Measurements from ENCODE around the gene GAS6. TPM values are rescaled to one million over a fixed set of nuclear protein-coding genes. Genes with fewer than 3 reads are reported as not detected.

GAS6 gene
- total RNA-seq, 4 donors from 2014 or later, result 152 to 284 (median 169) TPM

DNA sequence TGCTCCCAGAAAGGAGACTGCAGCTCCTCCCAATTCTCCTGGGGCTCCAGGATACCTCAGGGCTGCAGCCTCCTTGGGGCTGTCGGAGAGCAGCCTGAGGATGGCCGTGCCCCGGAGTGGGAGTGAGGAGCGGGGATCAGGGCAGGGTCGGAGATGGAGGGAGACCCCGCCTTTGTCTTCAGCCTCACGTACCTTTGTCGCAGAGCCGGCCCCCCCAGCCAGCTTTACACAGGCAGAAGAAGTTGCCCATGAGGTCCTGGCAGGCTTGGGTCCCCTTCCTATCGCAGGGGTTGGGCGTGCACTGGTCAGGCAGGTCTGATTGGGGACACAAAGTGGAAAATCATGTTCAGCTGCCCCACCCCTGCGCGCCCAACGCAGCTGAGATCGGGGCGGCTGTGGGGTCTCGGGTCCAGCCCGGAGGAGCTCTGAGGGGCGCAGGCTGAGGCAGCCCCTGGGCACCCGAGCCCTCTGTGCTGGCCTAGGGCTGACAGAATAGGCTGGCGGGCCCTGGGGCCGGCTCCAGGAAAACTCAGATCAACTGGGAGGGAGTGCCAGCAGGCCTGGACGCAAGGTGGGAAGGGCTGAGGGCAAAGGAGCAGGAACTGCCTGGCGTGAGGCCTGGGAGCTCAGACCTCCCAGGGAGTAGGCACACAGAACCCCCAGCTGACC, 24.2 kb downstream of the GAS6 start:
- Histone ChIP-seq H3K27me3 (no peaks in the 10 kb centered on the region), H3K4me3 (no peak overlapping the region), H3K4me1 (peaks cover 41 to 46% (median 44%) of the 10 kb centered on the region in 4 donors), H3K27ac (peak overlapping the region; percentile 68 to 87 (median 84)), H3K36me3 (peaks cover 0 to 6% (median 0%) of the 10 kb centered on the region in 4 donors), H3K9me3 (no peaks in the 10 kb centered on the region)
- peak; percentile 81 for DNase-seq
- intact Hi-C loops (cut with DNase I; ENCODE audit: low total_unique reads), result no loop called here
- in situ Hi-C loops (cut with MboI; ENCODE audit: low pct_ligation_motif_present in 1 of 4, low pct_unique_long_range_greater_than_20kb in 1 of 4, low sequenced_read_pairs in 3 of 4), result no loop called here
- 62% methylated on average over 23 of the region's 24 CpGs; no CpG with 5 or more reads in 1 of the 2 donors for WGBS, 2 donors (ENCODE audit: low coverage in 1 of 2)
- TF ChIP-seq POLR2AphosphoS5 (IDR thresholded peaks at IDR 0.05) (peak in 1 of 3 donors; percentile 32), POLR2A (IDR thresholded peaks at IDR 0.05) (peak; percentile 39)
- TF ChIP-seq, protein P1, sequence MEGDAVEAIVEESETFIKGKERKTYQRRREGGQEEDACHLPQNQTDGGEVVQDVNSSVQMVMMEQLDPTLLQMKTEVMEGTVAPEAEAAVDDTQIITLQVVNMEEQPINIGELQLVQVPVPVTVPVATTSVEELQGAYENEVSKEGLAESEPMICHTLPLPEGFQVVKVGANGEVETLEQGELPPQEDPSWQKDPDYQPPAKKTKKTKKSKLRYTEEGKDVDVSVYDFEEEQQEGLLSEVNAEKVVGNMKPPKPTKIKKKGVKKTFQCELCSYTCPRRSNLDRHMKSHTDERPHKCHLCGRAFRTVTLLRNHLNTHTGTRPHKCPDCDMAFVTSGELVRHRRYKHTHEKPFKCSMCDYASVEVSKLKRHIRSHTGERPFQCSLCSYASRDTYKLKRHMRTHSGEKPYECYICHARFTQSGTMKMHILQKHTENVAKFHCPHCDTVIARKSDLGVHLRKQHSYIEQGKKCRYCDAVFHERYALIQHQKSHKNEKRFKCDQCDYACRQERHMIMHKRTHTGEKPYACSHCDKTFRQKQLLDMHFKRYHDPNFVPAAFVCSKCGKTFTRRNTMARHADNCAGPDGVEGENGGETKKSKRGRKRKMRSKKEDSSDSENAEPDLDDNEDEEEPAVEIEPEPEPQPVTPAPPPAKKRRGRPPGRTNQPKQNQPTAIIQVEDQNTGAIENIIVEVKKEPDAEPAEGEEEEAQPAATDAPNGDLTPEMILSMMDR (IDR thresholded peaks at IDR 0.05), result no peak

DNA sequence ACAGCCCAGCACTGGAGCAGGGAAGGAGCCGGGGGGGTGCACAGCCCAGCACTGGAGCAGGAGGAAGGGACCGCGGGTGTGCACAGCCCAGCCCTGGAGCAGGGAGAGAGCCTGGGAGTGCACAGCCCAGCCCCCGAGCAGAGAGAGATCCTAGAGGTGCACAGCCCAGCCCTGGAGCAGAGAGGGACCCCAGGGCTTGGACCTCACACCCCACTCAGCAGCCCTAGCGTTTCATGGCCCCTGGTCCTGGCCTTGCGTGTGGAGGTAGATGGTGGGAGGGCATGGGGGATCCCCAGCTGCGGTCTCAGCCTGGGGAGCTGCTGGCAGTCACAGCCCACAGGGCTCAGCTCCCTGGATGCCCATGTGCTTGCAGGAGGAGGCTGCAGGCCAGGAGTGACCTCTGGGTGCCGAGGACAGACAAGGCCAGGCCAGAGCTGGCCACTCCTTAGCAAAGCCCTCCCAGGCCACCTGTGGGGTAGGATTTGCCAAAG, 25.1 kb downstream of the GAS6 start:
- Histone ChIP-seq H3K4me3 (peak overlapping the region in 1 of 4 donors; percentile 11), H3K36me3 (peaks cover 0 to 8% (median 0%) of the 10 kb centered on the region in 4 donors)

DNA sequence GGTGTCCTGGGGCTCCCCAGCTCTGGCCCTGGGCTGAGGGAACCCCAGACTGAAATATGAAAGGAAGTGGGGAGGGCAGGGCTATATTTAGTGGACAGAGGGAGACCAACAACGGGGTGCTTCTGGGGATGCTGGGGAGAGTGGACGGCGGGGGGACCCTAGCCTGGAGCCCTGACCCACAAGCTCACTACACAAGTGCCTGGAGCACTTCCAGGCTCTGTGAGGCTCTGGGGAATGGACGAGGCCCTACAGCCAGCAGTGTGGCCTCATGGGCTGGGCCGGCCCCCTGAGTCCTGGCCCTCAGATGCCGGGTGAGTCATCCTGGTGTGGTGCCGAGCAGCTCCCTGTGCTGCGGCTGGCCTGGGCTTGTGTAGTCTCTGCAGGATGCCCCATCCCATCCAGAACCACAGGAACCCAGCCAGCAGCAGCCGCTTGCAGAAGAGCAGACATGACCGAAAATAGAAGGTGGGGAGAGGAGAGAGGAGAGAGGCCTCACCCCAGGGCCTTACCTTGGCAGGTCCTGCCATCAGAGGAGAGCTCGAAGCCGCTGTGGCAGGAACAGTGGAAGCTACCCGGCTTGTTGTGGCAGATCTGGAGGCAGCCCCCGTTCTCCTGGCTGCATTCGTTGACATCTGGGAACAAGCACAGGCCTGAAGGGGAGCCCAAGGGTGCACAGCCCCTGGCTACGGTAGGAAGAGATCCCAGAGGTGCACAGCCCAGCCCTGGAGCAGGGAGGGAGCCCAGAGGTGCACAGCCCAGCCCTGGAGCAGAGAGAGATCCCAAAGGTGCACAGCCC, 26.1 kb downstream of the GAS6 start:
- peak; percentile 84 for DNase-seq
- intact Hi-C loops (cut with DNase I; ENCODE audit: low total_unique reads), result no loop called here
- TF ChIP-seq POLR2AphosphoS5 (IDR thresholded peaks at IDR 0.05), result peak; percentile 43 to 51 (median 45)
- TF ChIP-seq, protein P1 (IDR thresholded peaks at IDR 0.05), result no peak
- H3K27ac ChIP-seq, result peak overlapping the region; percentile 68 to 87 (median 84)
- H3K4me1 ChIP-seq, result peaks cover 41 to 46% (median 44%) of the 10 kb centered on the region in 4 donors
- 30% methylated on average over 13 of the region's 16 CpGs; no CpG with 5 or more reads in 1 of the 2 donors for WGBS, 2 donors (ENCODE audit: low coverage in 1 of 2)
- in situ Hi-C loops (cut with MboI; ENCODE audit: low pct_ligation_motif_present in 1 of 4, low pct_unique_long_range_greater_than_20kb in 1 of 4, low sequenced_read_pairs in 3 of 4), result no loop called here
- no peaks in the 10 kb centered on the region for H3K9me3 ChIP-seq
- peak overlapping the region in 1 of 4 donors; percentile 11 for H3K4me3 ChIP-seq
- no peaks in the 10 kb centered on the region for H3K27me3 ChIP-seq
- peaks cover 0 to 8% (median 2%) of the 10 kb centered on the region in 4 donors for H3K36me3 ChIP-seq

More for the DNA sequence above, 25.1 kb downstream of the GAS6 start:
- peak overlapping the region; percentile 68 to 87 (median 84) for H3K27ac ChIP-seq
- H3K4me1 ChIP-seq, result peaks cover 41 to 46% (median 44%) of the 10 kb centered on the region in 4 donors
- in situ Hi-C loops (cut with MboI; ENCODE audit: low pct_ligation_motif_present in 1 of 4, low pct_unique_long_range_greater_than_20kb in 1 of 4, low sequenced_read_pairs in 3 of 4) (no loop called here), intact Hi-C loops (cut with DNase I; ENCODE audit: low total_unique reads) (no loop called here)
- no peaks in the 10 kb centered on the region for H3K27me3 ChIP-seq
- H3K9me3 ChIP-seq, result no peaks in the 10 kb centered on the region
- TF ChIP-seq POLR2AphosphoS5 (IDR thresholded peaks at IDR 0.05) (no peak), EP300 (IDR thresholded peaks at IDR 0.05; ENCODE audit: low read depth) (no peak), POLR2A (IDR thresholded peaks at IDR 0.05) (no peak)
- TF ChIP-seq, protein P1 (IDR thresholded peaks at IDR 0.05), result no peak
- no peak for DNase-seq
- WGBS, 2 donors (ENCODE audit: low coverage in 1 of 2), result 66% methylated on average over 5 of the region's 8 CpGs; no CpG with 5 or more reads in 1 of the 2 donors

Data from transverse colon (tissue), 4 donors.